ENCODE measurements around the gene KDELR3.

DNA sequence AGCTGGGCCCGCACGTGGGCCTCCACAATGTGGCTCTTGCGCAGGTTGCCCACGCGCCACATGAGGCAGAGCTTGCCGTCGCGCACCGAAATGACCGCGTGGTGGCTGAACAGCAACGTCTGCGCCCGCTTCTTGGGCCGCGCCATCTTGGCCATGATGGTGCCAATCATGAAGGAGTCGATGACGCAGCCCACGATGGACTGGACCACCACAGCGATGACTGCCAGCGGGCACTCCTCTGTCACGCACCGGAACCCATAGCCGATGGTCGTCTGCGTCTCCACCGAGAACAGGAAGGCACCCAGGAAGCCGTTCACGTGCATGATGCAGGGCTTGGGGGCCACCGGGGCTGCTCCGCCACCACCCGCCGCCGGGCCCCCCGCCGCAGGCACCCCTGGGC, 40.4 kb upstream of the KDELR3 start:
- no peak for TF ChIP-seq EZH2 (IDR thresholded peaks at IDR 0.05; ENCODE audit: borderline replicate concordance, insufficient read depth, low read length, poor library complexity, severe bottlenecking)
- TF ChIP-seq, protein P1, sequence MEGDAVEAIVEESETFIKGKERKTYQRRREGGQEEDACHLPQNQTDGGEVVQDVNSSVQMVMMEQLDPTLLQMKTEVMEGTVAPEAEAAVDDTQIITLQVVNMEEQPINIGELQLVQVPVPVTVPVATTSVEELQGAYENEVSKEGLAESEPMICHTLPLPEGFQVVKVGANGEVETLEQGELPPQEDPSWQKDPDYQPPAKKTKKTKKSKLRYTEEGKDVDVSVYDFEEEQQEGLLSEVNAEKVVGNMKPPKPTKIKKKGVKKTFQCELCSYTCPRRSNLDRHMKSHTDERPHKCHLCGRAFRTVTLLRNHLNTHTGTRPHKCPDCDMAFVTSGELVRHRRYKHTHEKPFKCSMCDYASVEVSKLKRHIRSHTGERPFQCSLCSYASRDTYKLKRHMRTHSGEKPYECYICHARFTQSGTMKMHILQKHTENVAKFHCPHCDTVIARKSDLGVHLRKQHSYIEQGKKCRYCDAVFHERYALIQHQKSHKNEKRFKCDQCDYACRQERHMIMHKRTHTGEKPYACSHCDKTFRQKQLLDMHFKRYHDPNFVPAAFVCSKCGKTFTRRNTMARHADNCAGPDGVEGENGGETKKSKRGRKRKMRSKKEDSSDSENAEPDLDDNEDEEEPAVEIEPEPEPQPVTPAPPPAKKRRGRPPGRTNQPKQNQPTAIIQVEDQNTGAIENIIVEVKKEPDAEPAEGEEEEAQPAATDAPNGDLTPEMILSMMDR (IDR thresholded peaks at IDR 0.05; ENCODE audit: poor library complexity, severe bottlenecking) = no peak
- no peak for TF ChIP-seq TAF1 (IDR thresholded peaks at IDR 0.05; ENCODE audit: low read depth)
- no peak for TF ChIP-seq POLR2AphosphoS5 (IDR thresholded peaks at IDR 0.05)
- no peak for TF ChIP-seq EP300 (conservative IDR thresholded peaks at IDR 0.05; ENCODE audit: poor library complexity, severe bottlenecking)
- no peak for TF ChIP-seq RAD21 (conservative IDR thresholded peaks at IDR 0.05)
